Measurements from ENCODE around the gene ZNF605.
A peak's percentile ranks its signal among the peaks of the same experiment; 100 is the strongest.
"Not testable (repeated sequence)": the region's sequence is repeated elsewhere in the genome, so short reads cannot be mapped to it uniquely, and the experiment has no call there.

The ZNF605 gene

DNA sequence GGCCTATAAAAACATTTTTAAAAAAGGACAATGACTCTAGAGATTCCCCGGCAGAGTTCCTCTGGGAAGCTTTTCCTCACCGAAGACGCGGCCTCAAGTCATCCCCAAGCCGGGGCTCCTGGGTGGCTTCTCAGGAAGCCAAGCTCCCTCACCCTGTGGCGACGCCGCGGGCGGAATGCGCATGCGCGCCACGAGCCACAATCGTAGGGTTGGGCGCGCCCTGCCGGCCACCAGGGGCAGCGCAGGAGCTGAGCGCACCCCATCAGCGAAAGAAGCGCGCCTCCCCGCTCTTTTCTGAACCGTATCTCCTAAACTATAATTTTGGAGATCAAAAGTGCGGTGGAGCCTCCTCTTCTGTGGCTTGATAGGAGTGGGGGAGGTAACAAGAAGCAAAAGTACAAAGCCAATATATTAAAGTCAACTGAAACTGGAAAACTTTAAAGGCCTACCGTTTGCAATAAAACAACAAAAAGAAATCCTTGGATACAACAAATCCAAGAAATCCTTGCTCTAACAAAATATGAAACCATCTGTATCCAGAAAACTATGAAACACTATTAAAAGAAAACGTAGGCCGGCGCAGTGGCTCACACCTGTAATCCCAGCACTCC is 51.3 kb downstream of the ZNF605 start:
- DNase-seq (ENCODE audit: low spot score) = no peak

- no peak for DNase-seq (ENCODE audit: low spot score)
Observed at GRCh38 chr12:132899033-132899432, 57.1 kb downstream of the ZNF605 start.

DNA sequence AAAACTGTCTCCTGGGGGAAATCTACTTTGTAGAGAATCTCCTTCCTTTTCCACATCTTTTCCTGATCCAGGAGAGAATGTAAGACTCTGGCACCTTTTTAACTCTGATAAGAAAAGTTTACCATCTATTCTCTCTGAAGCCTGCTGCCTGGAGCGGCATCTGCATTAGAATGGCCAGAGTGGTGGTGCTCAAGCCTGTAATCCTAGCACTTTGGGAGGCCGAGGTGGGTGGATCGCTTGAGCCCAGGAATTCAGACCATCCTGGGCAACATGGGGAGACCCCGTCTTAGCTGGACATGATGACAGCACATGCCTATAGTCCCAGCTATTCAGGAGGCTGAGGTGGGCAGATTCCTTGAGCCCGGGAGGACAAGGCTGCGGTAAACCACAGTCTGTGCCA is 67.3 kb downstream of the ZNF605 start:
- DNase-seq (ENCODE audit: low spot score) = no peak

DNA sequence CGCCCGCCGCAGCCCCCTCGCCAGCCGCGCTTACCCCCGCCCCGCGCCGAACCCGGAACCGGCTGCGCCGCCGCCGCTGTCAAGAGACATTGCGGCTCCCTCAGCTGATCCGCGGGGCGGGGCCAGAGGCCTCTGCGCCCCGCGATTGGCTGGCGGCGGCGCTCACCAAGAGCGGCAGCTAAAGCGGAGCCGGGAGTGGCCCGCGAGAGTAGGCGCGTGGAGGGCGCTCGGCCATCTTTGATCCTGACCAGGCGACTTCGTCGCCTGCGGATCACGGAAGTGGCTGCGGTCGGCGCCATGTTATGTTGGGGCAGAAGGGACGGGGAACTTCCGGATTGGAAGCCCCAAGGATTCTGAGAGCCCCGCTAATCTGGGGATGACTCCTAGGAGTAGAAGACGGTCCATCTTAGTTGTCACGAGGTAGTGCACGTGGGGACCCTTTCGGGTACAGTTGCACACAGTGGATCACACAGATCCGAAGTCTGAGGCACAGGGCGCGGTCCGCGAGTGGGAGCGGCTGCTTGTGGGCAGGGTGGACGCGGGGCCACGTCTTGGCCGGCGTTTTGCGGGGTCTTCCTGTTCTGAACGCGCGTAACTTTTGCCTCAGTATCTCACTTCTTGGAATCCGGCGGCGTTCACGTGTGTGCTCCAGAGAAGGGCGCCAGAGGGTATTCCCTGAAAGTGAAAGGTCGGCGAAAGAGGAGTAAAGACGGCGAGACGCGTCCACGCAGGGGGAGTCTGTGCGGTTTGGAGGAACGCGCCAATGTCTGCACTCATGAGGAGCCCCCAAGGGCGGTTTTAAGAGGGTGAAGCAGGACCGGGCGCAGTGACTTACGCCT is 68.4 kb downstream of the ZNF605 start, which contains the start of gene CHFR:
Gene CHFR, minus strand, starts transcription at position 93 of the 839 bp plus-strand sequence. CDS start 277 bp downstream, outside the sequence.
- peak; percentile 91 for DNase-seq (ENCODE audit: low spot score)

- peak; percentile 36 for DNase-seq (ENCODE audit: low spot score)
Observed at GRCh38 chr12:132886529-132887477, 69.3 kb downstream of the ZNF605 start.

GRCh38 chr12:132881818-132882217 is 74.3 kb downstream of the ZNF605 start:
- no peak for DNase-seq (ENCODE audit: low spot score)

- not testable (repeated sequence) for DNase-seq (ENCODE audit: low spot score)
Observed at GRCh38 chr12:132874620-132875019, 81.5 kb downstream of the ZNF605 start.

- no peak for DNase-seq (ENCODE audit: low spot score)
Observed at GRCh38 chr12:132874175-132874574, 81.9 kb downstream of the ZNF605 start.

DNA sequence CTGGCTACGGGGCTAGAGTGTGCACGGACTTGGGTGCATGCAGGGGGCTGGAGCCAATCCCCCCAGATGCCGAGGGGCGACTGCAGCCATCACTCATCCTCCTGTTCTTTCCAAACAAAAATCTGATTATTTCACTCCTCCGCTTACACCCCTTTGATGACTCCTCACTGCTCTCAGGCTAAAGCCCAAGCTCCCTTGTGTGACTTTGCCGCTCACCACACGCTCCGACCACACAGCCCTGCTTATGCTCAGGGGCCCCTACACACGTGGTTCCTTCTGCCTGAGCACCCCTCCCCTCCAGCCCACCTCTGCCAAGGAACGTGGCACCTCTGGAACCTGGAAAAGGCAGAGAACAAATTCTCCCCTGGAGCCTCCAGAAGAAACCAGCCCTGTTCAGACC is 82.4 kb downstream of the ZNF605 start:
- DNase-seq (ENCODE audit: low spot score) = no peak

DNA sequence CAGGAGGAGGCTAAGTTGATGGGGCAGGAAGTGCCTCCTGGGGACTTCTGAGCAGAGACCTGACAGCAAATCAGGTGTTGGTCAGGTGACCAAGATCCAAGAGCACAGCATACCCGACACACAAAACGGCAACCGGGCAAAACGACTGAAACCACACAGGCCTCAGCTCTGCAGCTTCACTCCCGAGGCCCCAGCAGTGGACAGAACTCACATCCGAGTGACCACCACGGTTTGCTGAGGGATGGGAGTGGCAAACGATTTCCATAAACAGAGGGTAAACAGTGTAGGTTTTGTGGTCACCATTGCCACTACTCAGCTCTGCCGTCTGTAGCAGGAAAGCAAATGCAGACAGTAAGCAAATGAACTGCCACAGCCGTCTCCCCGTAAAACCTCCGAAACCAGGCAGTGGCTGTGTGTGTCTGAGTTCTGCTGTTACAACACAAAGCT is 83.1 kb downstream of the ZNF605 start:
- DNase-seq (ENCODE audit: low spot score) = no peak

GRCh38 chr12:132872073-132872855 is 83.8 kb downstream of the ZNF605 start:
- no peak for DNase-seq (ENCODE audit: low spot score)

DNA sequence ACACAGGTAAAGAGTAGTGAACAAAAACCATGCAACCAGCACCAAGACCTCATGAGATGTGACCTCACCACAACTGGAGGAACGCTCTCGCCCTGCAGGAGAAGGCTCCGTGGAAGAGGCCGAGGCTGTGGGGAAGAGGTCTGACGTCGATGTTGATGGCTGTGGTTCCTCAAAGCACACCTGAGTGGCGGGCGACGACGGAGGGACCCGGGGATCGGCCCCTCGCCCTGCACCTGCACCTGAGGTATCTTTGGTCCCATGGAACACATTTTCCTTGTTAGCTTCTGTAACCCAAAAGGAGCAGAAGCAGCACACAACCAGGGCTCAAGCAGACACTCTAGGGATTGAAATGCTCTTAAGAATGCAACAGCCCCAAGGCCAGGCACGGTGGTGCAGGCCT is 86.6 kb downstream of the ZNF605 start:
- no peak for DNase-seq (ENCODE audit: low spot score)

Data from HuH-7 (cell line).